Natural killer cell treated with Interleukin-12 subunit alpha and Interleukin-12 subunit beta and Interleukin-15 and Interleukin-18, amount 100 ng/mL, for 72 hours (primary cell): ENCODE data around the gene ABCC9. TPM values are rescaled to one million over a fixed set of nuclear protein-coding genes. Genes with fewer than 3 reads are reported as not detected.
"Not testable (repeated sequence)": the region's sequence is repeated elsewhere in the genome, so short reads cannot be mapped to it uniquely, and the experiment has no call there.

Source experiments
- ATAC-seq, 2 donors: fragments of 150-1000 bp; cut with Tn5 transposase in 1 of 2; sonication (Bioruptor Pico), chemical (Tn5 transposase) in 1 of 2; 2 replicates each; pipeline ENCODE4 v1.10.0; 2021
- DNase-seq: peaks from one replicate; pipeline ENCODE4 v3.0.0; 2022; ENCODE audit warnings: low spot score
- H3K27ac Mint-ChIP-seq, 2 donors: 1 replicate in 1 of 2; 2 replicates in 1 of 2; pipeline ENCODE4 v1.8.0; 2022; ENCODE audit warnings: mixed read lengths in 2 of 2, mild to moderate bottlenecking in 1 of 2, moderate library complexity in 1 of 2
- H3K27me3 Mint-ChIP-seq, 2 donors: 1 replicate in 1 of 2; 2 replicates in 1 of 2; pipeline ENCODE4 v1.8.0; 2022; ENCODE audit warnings: mixed read lengths in 2 of 2
- H3K36me3 Mint-ChIP-seq: one replicate; pipeline ENCODE4 v1.8.0; 2022; ENCODE audit warnings: mixed read lengths
- H3K4me1 Mint-ChIP-seq, 2 donors: 1 replicate in 1 of 2; 2 replicates in 1 of 2; pipeline ENCODE4 v1.8.0; 2022; ENCODE audit warnings: low read depth in 2 of 2, mixed read lengths in 2 of 2, mild to moderate bottlenecking in 1 of 2
- H3K4me3 Mint-ChIP-seq: one replicate; pipeline ENCODE4 v1.8.0; 2022; ENCODE audit warnings: mixed read lengths
- H3K9me3 Mint-ChIP-seq: 2 replicates; pipeline ENCODE4 v1.8.0; 2022; ENCODE audit warnings: mixed read lengths
- total RNA-seq, 2 donors: library from RNA; stranded (reverse); gene quantifications; one replicate each; pipeline ENCODE4 v1.2.3, GENCODE V29; 2022

ABCC9 gene
- total RNA-seq, 2 donors from 2014 or later: not detected

- not testable (repeated sequence) for H3K27ac Mint-ChIP-seq, H3K4me1 Mint-ChIP-seq, ATAC-seq, DNase-seq, H3K9me3 Mint-ChIP-seq, H3K4me3 Mint-ChIP-seq, H3K27me3 Mint-ChIP-seq, H3K36me3 Mint-ChIP-seq
These were observed 158.5 kb downstream of the ABCC9 start for GRCh38 chr12:21782723-21783122.

DNA sequence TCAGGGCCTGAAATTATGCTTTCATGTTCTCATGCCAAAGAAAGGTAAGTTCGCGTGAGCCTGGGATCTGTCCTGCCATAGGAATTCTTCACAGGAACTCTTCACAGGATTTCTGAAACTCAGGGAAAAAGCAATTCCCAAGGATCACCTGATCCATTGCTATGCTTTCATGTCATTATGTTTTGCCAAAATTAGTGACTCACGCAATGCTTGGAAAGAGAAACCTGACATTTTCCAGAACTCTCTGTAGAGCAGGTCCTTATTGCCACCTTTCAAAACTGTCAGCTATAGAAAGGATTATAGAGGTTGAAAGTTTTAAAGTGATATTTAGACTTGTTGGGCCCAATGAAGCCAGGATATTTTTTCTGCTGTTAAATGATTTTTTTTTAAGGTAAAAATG lies 160.4 kb downstream of the ABCC9 start:
- peaks cover 10 to 17% of the 10 kb centered on the region in 2 donors for H3K27me3 Mint-ChIP-seq
- no peaks in the 10 kb centered on the region for H3K4me1 Mint-ChIP-seq
- ATAC-seq (no peak), DNase-seq (no peak)
- H3K36me3 Mint-ChIP-seq: no peaks in the 10 kb centered on the region
- H3K4me3 Mint-ChIP-seq: no peak overlapping the region
- H3K27ac Mint-ChIP-seq: no peak overlapping the region
- peaks cover 3% of the 10 kb centered on the region for H3K9me3 Mint-ChIP-seq

DNA sequence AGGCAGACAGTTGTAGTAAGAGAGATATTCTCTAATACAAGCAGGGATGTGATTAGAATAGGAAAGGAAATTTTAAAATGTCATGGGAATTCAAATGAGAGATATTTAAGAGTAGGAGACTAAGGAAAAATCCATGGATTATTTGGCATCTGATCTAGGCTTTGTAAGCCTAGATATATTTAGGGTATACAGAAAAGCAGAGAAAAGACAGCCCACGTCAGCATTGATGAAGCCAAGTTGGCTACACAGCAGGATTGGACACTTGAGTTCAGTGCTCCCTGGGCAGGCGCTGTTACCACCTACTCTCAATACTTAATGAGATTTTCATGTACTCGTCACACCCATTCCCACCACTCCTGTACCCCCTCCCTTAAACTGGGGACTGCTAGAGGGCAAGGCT lies 165.1 kb downstream of the ABCC9 start:
- Mint-ChIP-seq H3K27me3 (peaks cover 26 to 48% of the 10 kb centered on the region in 2 donors), H3K27ac (no peak overlapping the region), H3K36me3 (no peaks in the 10 kb centered on the region), H3K4me3 (no peak overlapping the region), H3K9me3 (no peaks in the 10 kb centered on the region), H3K4me1 (peaks cover 0 to 6% of the 10 kb centered on the region in 2 donors)
- no peak for ATAC-seq
- DNase-seq: no peak

DNA sequence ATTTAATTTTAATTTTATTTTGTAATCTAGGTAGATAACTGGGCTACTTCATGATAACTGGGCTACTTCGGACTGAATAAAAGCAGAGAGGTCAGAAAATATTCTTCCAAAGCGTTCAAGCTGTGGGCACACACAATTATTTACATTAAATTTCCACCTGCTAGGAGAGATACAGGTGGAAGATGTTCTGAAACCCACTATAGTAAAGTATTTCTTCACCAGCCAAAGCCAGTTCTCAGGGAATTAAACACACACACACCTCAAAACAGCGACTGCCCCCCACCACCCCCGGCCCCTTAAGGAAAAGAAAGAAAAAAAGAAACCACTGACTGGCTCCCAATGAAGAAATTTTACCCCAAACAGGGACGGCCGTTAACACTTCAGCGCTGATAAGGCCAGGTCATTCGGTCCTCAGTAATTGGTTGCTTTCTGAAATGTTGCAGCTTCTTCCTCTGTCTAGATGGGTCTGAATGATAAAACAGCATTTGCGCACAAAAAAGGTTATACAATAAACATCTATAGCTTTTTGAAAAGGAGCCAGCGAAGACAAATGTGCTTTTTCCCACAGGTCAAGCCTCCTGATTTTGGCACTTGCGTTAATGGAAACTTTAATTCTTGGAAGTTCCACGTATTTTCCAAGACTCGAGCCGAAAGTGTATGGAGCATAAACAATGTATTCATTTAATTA lies 165.9 kb downstream of the ABCC9 start:
- Mint-ChIP-seq H3K9me3 (no peaks in the 10 kb centered on the region), H3K36me3 (no peaks in the 10 kb centered on the region), H3K27me3 (peaks cover 30 to 54% of the 10 kb centered on the region in 2 donors), H3K4me1 (peaks cover 0 to 6% of the 10 kb centered on the region in 2 donors), H3K27ac (no peak overlapping the region), H3K4me3 (no peak overlapping the region)
- DNase-seq (no peak), ATAC-seq (no peak)

DNA sequence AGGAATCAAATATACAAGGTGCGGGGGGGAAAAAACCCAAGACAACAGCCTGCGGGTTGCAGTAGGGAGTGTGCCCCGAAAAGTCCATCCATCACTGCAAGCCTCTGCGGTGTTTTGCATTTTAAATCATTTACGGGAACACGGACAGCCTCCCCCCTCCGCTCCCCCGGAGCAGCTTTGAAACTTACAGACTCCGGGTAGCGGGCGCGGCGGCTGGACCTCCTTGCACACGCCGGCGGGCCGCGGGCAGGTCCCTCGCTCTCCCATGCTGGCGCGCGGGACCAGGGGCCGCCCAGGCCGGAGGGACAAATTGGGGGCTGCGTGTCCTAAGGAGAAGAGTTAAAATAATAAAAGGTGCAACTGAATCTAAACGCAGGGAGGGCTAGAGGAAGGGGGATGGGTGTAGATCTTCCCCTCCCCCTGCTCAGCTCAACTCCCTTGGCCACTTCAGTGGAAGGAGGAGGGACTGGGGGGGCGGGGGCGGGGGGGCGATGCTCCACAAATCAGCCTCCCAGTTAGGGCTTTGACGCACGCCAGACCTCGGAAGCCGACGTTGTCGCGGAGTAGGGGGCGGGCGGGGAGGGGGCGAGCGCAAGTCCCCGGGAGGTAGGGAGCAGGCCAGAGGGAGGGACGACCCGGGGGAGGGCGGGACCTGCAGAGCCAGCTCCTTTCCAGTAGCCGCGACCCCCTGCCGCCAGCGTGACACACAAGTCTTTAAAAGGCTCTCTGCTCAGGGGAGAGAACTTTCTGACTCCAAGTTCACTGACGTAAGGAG lies 166.7 kb downstream of the ABCC9 start, which contains the start of gene KCNJ8:
Gene KCNJ8, minus strand, starts transcription at position 349 of the 775 bp plus-strand sequence. CDS start 1,090 bp downstream, outside the sequence.
- Mint-ChIP-seq H3K4me1 (peaks cover 0 to 6% of the 10 kb centered on the region in 2 donors), H3K27ac (no peak within 1 kb of the TSS), H3K9me3 (no peaks in the 10 kb centered on the region), H3K4me3 (no peak within 1 kb of the TSS), H3K36me3 (no peaks in the 10 kb centered on the region), H3K27me3 (peaks cover 31 to 57% of the 10 kb centered on the region in 2 donors)
- DNase-seq (no peak), ATAC-seq (no peak)

GRCh38 chr12:21773806-21774205 lies 167.4 kb downstream of the ABCC9 start:
- H3K4me3 Mint-ChIP-seq: no peak overlapping the region
- no peaks in the 10 kb centered on the region for H3K36me3 Mint-ChIP-seq
- DNase-seq (no peak), ATAC-seq (no peak)
- peaks cover 33 to 62% of the 10 kb centered on the region in 2 donors for H3K27me3 Mint-ChIP-seq
- peaks cover 0 to 6% of the 10 kb centered on the region in 2 donors for H3K4me1 Mint-ChIP-seq
- no peak overlapping the region for H3K27ac Mint-ChIP-seq
- H3K9me3 Mint-ChIP-seq: no peaks in the 10 kb centered on the region

DNA sequence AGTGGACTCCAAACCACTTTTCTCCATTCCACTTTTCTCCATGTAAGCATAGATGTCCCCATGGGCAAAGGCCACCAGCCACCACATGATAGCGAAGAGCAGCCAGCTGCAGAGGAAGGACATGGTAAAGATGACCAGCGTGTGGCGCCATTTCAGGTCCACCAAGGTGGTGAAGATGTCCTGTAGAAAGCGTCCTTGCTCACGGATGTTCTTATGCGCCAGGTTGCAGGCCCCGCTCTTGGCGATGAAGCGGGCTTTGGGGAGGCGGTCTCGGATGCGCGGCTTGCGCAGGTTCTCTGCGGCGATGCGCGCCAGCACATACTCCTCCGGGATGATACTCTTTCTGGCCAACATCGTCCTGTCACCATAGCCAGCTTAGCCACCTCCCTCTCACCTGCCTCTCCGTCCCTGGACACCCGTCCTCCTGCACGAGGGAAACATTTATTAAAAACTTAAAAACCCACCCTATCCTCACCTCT lies 167.9 kb downstream of the ABCC9 start:
- ATAC-seq: peak in 1 of 2 donors; percentile 40
- no peak overlapping the region for H3K27ac Mint-ChIP-seq
- peaks cover 33 to 62% of the 10 kb centered on the region in 2 donors for H3K27me3 Mint-ChIP-seq
- no peak for DNase-seq
- no peaks in the 10 kb centered on the region for H3K9me3 Mint-ChIP-seq
- H3K36me3 Mint-ChIP-seq: no peaks in the 10 kb centered on the region
- H3K4me3 Mint-ChIP-seq: no peak overlapping the region
- H3K4me1 Mint-ChIP-seq: peaks cover 0 to 6% of the 10 kb centered on the region in 2 donors

GRCh38 chr12:21771311-21771710 lies 169.9 kb downstream of the ABCC9 start:
- H3K27me3 Mint-ChIP-seq: peaks cover 28 to 49% of the 10 kb centered on the region in 2 donors
- peaks cover 0 to 6% of the 10 kb centered on the region in 2 donors for H3K4me1 Mint-ChIP-seq
- DNase-seq: no peak
- H3K4me3 Mint-ChIP-seq: no peak overlapping the region
- ATAC-seq: no peak
- no peak overlapping the region for H3K27ac Mint-ChIP-seq
- H3K9me3 Mint-ChIP-seq: no peaks in the 10 kb centered on the region
- no peaks in the 10 kb centered on the region for H3K36me3 Mint-ChIP-seq

DNA sequence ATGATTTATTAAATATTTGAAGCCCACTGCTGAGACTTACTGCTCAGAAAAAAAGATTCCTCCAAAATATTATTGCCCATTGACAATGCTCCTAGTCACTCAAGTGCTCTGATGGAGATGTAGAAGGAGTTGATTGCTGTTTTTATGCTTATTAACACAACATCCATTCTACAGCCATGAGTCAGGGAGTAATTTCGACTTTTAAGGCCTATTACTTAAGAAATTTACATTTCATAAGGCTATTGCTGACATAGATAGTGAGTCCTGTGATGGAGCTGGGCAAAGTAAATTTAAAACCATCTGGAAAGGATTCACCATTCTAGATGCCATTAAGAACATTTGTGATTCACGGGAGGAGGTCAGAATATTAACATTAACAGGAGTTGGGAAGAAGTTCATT lies 171.9 kb downstream of the ABCC9 start:
- peaks cover 17 to 36% of the 10 kb centered on the region in 2 donors for H3K27me3 Mint-ChIP-seq
- H3K9me3 Mint-ChIP-seq: no peaks in the 10 kb centered on the region
- H3K36me3 Mint-ChIP-seq: no peaks in the 10 kb centered on the region
- ATAC-seq: no peak
- no peak for DNase-seq
- no peak overlapping the region for H3K4me3 Mint-ChIP-seq
- no peak overlapping the region for H3K27ac Mint-ChIP-seq
- H3K4me1 Mint-ChIP-seq: peaks cover 0 to 6% of the 10 kb centered on the region in 2 donors

GRCh38 chr12:21766403-21766802 lies 174.8 kb downstream of the ABCC9 start:
- no peak for DNase-seq
- no peaks in the 10 kb centered on the region for H3K36me3 Mint-ChIP-seq
- H3K27ac Mint-ChIP-seq: no peak overlapping the region
- no peak overlapping the region for H3K4me3 Mint-ChIP-seq
- H3K27me3 Mint-ChIP-seq: peaks cover 9 to 16% of the 10 kb centered on the region in 2 donors
- no peak for ATAC-seq
- H3K4me1 Mint-ChIP-seq: no peaks in the 10 kb centered on the region
- H3K9me3 Mint-ChIP-seq: no peaks in the 10 kb centered on the region

DNA sequence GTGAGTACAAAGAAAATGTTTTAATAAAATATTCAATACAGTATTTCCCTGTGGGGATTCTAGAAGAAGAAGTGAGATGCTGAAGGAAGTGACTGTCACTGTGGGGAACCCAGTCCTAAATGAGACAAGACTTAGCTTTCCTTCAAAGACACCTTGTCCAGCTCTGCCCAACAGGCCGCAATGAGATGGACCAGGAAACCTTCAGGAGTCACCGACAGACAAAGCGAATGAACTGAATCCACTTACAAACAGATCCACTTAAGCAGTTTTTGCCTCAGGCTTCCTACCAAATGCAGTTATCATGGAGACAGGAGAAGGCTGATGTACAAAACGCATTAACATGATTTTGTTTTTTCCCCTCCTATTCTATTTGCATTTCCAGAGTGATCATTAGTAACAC lies 176.3 kb downstream of the ABCC9 start:
- no peaks in the 10 kb centered on the region for H3K36me3 Mint-ChIP-seq
- ATAC-seq (no peak), DNase-seq (no peak)
- H3K4me1 Mint-ChIP-seq: no peaks in the 10 kb centered on the region
- H3K9me3 Mint-ChIP-seq: no peaks in the 10 kb centered on the region
- H3K27ac Mint-ChIP-seq: no peak overlapping the region
- peaks cover 3 to 7% of the 10 kb centered on the region in 2 donors for H3K27me3 Mint-ChIP-seq
- H3K4me3 Mint-ChIP-seq: no peak overlapping the region

GRCh38 chr12:21764065-21764464 lies 177.2 kb downstream of the ABCC9 start:
- H3K4me1 Mint-ChIP-seq: no peaks in the 10 kb centered on the region
- H3K36me3 Mint-ChIP-seq: no peaks in the 10 kb centered on the region
- DNase-seq (no peak), ATAC-seq (no peak)
- peaks cover 0 to under 1% of the 10 kb centered on the region in 2 donors for H3K27me3 Mint-ChIP-seq
- H3K4me3 Mint-ChIP-seq: no peak overlapping the region
- H3K27ac Mint-ChIP-seq: no peak overlapping the region
- peaks cover 3% of the 10 kb centered on the region for H3K9me3 Mint-ChIP-seq

DNA sequence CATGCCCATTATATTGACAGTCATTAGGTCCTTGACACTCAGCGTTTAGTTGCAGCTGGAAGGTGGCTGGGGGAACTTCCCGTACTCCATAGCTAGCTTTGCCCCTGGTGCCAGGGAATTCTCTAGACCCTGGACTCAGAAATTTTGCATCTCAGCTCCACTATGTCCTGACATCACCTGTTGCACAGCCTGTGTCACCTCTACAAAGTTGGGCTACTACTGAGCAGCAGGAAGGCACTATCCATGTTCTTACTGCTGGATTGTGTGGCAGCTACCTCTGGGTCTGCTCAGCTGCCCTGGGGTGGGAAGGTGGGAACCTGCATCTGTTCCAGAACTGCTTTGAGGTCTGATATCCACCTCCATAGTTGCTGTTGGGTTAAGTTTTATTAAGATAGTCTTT lies 177.7 kb downstream of the ABCC9 start:
- Mint-ChIP-seq H3K27ac (no peak overlapping the region), H3K4me3 (no peak overlapping the region), H3K36me3 (no peaks in the 10 kb centered on the region), H3K9me3 (peaks cover 3% of the 10 kb centered on the region), H3K4me1 (no peaks in the 10 kb centered on the region), H3K27me3 (no peaks in the 10 kb centered on the region)
- DNase-seq (no peak), ATAC-seq (no peak)

DNA sequence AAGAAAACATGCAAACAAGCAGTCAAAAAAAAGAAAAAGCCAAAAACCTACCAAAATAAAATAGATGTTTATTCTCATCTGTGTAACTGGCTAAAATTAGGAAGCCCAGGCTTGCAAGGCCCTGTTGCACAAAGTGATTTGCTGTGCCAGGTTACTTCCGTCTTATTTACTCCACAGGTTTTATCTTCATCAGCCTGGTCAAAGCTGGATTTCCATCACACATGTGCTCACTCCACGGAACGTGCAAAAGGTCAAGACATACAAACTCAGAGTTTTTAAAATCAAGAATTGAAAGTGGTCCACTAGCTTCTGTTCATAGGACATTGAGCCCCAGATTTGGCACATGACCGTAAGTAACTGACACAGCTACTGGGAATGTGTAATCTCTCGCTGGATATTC lies 181.5 kb downstream of the ABCC9 start:
- Mint-ChIP-seq H3K27ac (no peak overlapping the region), H3K36me3 (no peaks in the 10 kb centered on the region), H3K4me3 (no peak overlapping the region), H3K9me3 (peaks cover 3% of the 10 kb centered on the region), H3K4me1 (no peaks in the 10 kb centered on the region), H3K27me3 (no peaks in the 10 kb centered on the region)
- ATAC-seq: no peak
- no peak for DNase-seq
